DMS153 treated with DMSO at 0.1 percent for 48 hours (cell line): Measurements from ENCODE around the gene MAST4.
A peak's percentile ranks its signal among the peaks of the same experiment; 100 is the strongest.

Experiments
- DNase-seq: peaks from one replicate; lab custom pipeline; 2025; ENCODE audit not compliant: unreplicated experiment; lab: John Stamatoyannopoulos, UW

Gene MAST4

GRCh38 chr5:67195406-67196275, 599.4 kb downstream of the MAST4 start:
- DNase-seq: no peak

DNA sequence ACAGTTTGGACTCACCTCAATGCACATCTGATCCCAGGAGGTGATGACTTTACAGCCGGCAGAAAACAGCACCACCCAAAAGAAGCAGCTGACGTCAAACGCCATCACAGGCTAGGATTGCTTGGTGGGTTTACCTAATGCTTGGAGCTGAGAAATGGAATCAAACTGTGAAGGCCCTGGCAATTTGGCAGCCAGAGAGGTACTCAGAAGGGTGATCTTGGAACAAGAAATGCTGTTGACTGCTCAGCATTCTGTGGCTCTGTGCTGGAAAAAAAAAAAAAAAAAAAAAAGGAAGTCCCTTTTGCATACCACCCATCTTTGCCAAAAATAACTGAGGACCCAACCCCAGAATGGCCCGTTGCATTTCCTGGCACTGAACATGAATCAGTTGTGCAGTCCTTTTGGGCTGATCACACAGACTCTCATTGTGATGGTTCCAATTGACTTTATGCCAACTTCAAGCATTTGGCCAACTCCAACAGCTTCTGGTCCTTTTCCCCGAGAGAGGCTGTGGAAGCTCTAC, 600.4 kb downstream of the MAST4 start, which contains the start of gene CD180:
CD180 (minus strand) TSS at position 263 of the 523 bp plus-strand sequence; CDS start at position 105, 158 bp downstream.
- DNase-seq: no peak

- no peak for DNase-seq
Observed at GRCh38 chr5:67197536-67197935, 601.3 kb downstream of the MAST4 start.

DNA sequence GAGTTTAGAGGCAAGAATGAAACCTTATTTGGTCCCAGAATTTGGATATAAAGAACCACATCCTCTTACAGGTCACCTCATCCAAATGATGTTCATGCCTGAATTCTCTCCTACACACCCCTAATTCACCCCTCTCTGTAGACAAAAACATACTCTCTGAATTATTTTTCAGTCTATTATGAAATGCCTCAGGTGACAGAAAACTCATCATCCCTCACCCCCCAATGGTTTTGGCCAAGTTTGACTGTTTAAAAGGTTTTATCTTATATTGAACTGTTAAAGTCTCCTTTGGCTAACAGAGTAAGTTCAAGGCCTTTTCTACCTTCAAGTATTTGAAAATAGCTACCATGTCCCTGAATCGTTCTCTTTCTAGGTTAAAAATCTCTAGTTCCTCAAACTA, 602.7 kb downstream of the MAST4 start:
- no peak for DNase-seq

DNA sequence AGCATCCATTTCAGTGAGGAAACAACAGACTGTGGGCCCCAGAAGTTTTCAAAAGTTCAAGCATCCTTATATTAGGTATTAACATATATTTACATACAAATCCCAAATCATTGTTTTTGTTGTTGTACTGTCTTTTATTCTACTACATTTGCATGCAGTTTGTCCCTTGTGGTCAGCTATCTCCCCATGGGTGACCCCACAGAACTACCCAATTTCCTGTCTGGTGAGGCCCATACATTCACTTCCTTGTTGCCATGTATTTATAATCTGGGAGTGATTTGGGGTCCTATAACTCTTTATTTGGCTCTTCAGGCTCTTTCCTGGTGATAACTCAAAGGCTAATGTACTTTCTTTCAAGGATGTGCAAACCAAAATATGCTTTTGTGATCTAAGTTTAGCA, 603.7 kb downstream of the MAST4 start:
- no peak for DNase-seq

GRCh38 chr5:67200809-67201562, 604.8 kb downstream of the MAST4 start:
- DNase-seq: no peak

- no peak for DNase-seq
Observed at GRCh38 chr5:67201897-67202549, 605.8 kb downstream of the MAST4 start.

- no peak for DNase-seq
Observed at GRCh38 chr5:67202828-67203227, 606.6 kb downstream of the MAST4 start.

GRCh38 chr5:67203701-67204074, 607.5 kb downstream of the MAST4 start:
- DNase-seq: no peak

DNA sequence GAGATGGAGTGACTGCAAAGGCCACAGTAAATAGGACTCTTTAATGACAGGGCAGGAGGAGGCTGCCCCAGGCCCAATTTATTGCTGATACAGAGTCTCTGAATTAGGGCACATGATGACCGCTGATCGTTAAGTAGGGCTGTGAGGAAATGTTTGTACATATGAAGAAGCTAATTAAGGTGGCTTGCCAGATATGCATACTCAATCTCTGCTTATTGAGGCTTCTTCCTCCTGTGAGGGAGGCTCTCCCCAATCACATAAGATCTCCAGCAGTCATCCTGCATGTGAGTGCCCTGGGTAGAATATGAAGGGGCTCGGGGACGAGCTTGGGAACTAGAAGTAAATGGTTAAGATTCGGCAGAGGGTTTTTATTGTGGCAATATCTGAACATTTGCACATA, 608.6 kb downstream of the MAST4 start:
- DNase-seq: no peak

GRCh38 chr5:67205981-67206380, 609.8 kb downstream of the MAST4 start:
- DNase-seq: no peak

DNA sequence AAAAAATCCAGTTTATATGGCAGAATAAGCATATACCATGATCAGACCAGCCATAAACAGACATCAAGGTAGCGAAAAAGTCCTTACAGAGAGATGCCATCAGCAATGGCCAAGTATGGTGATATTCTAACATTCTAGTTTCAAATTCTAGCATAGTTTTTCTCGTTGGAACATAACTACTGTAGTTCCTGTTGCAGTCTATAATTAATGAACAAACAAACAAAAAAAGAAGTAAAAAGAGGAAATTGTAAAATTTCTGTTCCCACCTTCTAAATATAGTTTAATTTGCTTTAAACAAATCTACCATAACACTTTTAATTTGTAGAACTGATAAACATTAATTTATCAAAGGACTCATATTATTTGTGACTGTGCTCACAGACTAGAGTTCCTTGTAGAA, 610.3 kb downstream of the MAST4 start:
- no peak for DNase-seq

DNA sequence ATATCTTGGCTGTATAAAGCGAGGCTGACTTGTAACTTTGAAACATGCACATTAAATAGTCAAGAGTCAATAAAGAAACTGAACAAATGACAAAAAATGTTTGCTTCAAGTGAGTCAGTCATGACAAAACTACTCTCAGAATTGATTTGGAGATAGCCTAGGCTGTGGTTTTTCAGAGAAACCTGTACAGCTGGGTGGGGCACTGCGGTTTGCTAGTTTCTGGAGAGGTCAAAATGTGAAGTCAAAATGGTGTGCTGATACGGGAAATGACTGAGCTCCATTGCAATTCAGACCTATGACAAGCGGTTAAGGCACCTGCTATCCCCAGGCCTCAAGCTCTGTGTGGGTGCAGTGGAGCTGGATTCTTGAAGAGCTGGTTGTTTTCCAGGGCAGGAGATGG, 610.7 kb downstream of the MAST4 start:
- no peak for DNase-seq

GRCh38 chr5:67208403-67208802, 612.2 kb downstream of the MAST4 start:
- no peak for DNase-seq

GRCh38 chr5:67209141-67209771, 613.1 kb downstream of the MAST4 start:
- peak; percentile 2 for DNase-seq

DNA sequence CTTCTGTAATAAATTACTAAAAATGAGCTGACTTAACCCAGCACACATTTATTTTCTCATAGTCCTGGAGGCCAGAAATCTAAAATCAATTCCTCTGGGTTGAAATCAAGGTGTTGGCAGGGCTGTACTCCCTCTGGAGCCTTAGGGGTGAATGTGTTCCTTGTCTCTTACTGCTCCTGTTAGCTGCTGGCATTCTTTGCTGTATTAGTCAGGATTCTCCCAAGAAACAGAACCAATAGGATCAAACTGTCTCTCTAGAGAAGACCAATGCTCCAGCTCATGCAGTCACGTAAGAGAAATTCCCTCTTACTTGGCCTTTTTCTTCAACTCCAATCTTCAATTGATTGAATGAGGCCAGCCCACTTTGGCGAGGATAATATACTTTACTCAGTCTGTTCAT, 615.7 kb downstream of the MAST4 start:
- DNase-seq: no peak

DNA sequence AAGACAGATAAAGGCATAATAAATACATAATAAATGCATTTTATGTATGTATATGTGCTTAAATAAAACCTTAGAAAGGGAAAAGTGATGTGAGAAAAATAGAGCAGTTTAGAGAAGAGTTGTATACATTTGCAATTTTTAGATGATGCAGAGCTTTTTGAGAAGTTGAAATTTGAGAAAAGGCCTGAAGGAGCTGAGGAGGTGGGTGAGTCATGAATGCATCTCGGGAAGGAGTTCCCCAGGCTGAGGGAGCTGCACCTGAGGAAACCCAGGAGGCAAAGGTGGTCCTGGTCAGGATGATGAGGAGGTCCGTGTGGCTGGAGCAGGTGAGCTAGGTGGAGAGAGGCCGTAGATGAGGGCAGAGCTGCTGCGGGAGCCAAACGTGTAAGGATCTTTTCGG, 617.8 kb downstream of the MAST4 start:
- DNase-seq: no peak

- no peak for DNase-seq
Observed at GRCh38 chr5:67214707-67215447, 618.7 kb downstream of the MAST4 start.

DNA sequence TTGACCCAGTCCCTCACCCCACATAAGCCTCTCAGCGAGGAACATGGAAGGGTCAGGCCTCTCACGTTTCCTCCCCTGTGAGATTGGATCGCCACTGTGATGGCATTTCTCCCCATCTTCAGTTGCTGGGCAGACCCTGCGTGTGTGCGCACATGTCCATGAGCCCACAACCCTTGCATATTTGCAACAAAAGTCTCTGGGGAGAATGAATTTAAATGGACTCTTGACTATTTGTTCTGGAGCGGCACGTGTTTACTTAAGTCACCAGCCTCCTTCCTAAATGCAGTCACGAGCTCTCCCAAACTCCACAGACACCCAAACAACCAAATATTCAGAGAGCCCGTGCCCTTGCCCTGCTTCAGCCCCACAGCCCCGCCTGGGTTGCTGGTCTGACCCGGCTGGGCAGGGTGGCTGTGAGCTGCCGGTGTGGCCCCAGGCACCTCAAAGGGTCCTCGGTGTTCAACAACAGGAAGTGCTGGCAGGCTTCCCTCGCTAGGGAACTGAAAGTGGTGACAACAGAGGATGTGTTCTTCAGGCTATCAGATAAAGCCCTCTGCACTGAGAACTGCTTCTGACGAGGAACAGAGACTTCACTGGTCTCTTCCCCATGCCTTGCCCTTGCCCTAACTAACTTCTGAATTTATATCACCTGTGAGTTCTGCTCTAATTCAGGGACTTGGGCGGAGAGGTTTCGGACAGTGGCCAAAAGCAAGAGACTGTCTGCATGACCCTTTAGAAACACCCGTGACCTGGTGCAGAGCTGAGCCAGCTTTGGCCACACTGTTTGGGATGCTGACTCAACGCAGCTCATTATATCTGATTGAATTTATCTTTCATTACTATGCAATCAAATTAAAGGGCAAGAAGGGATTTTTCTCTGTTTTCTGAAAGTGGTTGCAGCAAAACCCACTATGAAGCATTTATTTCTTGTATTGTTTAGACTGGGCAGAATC, 619.6 kb downstream of the MAST4 start:
- DNase-seq: peak; percentile 1
